SH-SY5Y (cell line): Measurements from ENCODE around the gene PALD1.

Experiments
- GATA2 ChIP-seq: IDR thresholded peaks from 2 replicates; pipeline ENCODE4 v1.6.1; 2011; ENCODE audit warnings: mild to moderate bottlenecking, low read depth, low read length
- GATA3 ChIP-seq: IDR thresholded peaks from 2 replicates; pipeline ENCODE4 v1.6.1; 2011; ENCODE audit warnings: low read depth, mild to moderate bottlenecking, low read length, moderate library complexity

GRCh38 chr10:70475661-70476060 lies 2.9 kb upstream of the PALD1 start:
- TF ChIP-seq GATA3 (no peak), GATA2 (no peak)
